Hematopoietic multipotent progenitor cell treated with erythropoietin and hydrocortisone succinate and interleukin-3 and kit ligand, for 8 days (in vitro differentiated cells): Measurements from ENCODE around the gene ZNF479.
"Not testable (repeated sequence)": the region's sequence is repeated elsewhere in the genome, so short reads cannot be mapped to it uniquely, and the experiment has no call there.

Source experiments
- DNase-seq: peaks from one replicate; pipeline ENCODE4 v3.0.0-alpha.2; 2015

Gene ZNF479

GRCh38 chr7:57132336-57132735 is at the start of gene ZNF479:
TSS of gene ZNF479 (minus strand) at chr7:57132436. CDS start at chr7:57132324, 112 bp downstream.
- DNase-seq: not testable (repeated sequence)

GRCh38 chr7:57182031-57182430 is 49.8 kb upstream of the ZNF479 start:
- no peak for DNase-seq

- no peak for DNase-seq
Observed at GRCh38 chr7:57181281-57181680, 49.0 kb upstream of the ZNF479 start.

- no peak for DNase-seq
Observed at GRCh38 chr7:57179776-57180415, 47.7 kb upstream of the ZNF479 start.

DNA sequence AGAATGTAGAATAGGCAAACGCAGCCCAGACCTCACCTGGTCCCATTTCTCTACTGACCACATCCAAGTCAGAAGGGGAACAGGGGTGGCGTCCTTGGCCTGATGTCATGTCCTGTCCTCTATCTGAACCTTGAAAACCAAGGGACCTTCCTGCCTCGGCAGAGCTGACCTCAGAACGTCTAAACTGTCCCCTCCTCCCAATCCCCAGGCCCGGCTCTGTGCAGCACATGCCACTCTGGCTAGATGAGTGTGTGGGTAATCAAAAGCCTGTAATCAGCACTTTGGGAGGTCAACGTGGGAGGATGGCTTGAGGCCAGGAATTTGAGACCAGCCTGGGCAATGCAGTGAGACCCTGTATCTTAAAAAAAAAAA is 46.5 kb upstream of the ZNF479 start:
- no peak for DNase-seq

DNA sequence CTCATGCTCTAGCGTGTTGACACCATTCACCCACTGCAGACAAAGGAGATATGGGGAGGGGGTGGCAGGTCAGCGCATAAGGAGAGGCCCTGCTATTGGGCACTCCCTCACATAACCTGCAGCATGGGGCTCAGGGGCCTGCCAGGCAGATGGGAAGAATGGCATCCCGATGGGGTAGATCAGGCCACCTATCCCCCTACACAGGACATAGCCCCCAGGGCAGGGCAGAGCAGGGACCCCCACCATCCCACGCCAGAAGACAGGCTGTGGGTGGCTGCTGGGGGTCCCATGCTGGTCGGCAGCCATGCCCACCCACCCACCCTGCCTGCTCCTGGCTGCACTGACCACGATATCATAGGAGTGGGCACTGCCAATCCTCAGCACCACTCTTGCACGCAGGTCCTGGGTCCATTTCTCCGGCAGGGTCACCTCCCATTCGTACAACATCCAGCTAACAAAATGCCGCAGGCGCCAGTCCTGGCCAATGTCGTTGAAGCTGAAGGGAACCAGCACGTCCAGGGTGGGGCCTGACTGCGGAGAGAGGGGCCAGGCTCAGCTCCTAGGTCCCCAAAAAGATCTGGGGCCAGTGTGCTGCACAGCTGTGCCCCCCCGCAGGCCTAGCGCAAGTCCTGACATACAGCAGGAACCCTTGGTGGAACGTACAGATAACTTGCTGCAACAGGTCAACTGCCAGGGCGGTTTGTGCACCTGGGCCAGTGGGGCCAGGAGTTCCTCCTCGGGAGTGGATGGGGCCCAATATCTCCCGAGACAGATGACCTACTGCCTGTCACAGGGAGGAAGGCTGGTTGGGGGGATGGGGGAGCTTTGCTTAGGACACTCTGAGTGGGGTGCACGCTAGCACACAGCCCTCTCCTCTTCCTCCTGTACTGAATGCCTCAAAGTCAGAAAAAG is 45.9 kb upstream of the ZNF479 start:
- DNase-seq: no peak

DNA sequence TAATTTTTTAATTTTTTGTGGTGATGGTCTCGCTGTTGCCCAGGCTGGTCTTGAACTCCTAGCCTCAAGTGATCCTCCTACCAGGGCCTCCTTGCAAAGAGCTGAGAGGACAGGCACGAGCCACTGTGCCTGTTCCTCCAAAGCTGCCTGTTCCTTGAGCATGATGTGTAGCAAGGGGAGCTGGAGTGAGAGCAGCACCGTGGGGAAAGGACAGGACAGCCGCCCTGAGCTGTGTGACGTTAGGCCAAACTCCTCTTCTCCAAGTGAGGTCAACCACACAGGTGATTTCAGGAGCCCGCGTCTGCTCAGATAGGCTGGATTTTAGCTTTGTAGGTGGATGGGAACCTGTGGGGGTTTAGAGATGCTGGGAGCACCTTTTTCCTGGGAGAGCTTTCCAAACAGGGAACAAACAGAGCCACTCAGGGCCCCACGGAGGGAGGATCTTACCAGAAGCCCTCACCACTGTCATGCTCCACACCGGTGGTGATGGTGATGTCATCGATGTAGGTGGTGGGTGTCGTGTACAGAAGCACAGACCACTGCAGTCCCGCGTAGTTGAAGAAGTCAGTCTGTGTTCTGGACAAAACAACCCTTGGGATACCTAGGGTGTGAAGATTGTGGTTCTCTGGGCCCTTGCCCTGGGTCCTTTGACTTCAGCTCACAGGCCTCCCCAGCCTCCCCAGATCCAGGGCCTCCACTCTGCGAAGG is 44.8 kb upstream of the ZNF479 start:
- no peak for DNase-seq

GRCh38 chr7:57165285-57165899 is 33.2 kb upstream of the ZNF479 start:
- DNase-seq: no peak

DNA sequence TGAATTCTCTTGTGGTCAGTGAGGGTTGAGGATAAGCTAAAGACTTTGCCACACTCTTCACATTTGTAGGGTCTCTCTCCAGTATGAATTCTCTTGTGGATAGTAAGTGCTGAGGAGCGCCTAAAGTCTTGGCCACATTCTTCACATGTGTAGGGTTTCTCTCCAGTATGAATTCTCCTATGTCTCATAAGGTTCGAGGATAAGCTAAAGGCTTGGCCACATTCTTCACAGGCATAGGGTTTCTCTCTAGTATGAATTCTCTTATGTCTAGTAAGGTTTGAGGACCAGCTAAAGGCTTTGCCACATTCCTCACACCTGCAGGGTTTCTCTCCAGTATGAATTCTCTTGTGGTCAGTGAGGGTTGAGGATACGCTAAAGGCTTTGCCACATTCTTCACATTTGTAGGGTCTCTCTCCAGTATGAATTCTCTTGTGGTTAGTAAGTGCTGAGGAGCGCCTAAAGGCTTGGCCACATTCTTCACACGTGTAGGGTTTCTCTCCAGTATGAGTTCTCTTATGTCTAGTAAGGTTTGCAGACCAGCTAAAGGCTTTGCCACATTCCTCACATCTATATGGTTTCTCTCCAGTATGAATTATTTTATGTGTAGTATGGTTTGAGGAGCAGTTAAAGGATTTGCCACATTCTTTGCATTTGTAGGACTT is 12.0 kb downstream of the ZNF479 start:
- not testable (repeated sequence) for DNase-seq
